ENCODE results near the gene FBN1.

- TF ChIP-seq, protein P1, sequence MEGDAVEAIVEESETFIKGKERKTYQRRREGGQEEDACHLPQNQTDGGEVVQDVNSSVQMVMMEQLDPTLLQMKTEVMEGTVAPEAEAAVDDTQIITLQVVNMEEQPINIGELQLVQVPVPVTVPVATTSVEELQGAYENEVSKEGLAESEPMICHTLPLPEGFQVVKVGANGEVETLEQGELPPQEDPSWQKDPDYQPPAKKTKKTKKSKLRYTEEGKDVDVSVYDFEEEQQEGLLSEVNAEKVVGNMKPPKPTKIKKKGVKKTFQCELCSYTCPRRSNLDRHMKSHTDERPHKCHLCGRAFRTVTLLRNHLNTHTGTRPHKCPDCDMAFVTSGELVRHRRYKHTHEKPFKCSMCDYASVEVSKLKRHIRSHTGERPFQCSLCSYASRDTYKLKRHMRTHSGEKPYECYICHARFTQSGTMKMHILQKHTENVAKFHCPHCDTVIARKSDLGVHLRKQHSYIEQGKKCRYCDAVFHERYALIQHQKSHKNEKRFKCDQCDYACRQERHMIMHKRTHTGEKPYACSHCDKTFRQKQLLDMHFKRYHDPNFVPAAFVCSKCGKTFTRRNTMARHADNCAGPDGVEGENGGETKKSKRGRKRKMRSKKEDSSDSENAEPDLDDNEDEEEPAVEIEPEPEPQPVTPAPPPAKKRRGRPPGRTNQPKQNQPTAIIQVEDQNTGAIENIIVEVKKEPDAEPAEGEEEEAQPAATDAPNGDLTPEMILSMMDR (IDR thresholded peaks at IDR 0.05): no peak
- TF ChIP-seq POLR2AphosphoS5 (IDR thresholded peaks at IDR 0.05): no peak
These were observed 197.9 kb downstream of the FBN1 start for GRCh38 chr15:48447657-48448056.
